ENCODE measurements around the gene CDK19.

DNA sequence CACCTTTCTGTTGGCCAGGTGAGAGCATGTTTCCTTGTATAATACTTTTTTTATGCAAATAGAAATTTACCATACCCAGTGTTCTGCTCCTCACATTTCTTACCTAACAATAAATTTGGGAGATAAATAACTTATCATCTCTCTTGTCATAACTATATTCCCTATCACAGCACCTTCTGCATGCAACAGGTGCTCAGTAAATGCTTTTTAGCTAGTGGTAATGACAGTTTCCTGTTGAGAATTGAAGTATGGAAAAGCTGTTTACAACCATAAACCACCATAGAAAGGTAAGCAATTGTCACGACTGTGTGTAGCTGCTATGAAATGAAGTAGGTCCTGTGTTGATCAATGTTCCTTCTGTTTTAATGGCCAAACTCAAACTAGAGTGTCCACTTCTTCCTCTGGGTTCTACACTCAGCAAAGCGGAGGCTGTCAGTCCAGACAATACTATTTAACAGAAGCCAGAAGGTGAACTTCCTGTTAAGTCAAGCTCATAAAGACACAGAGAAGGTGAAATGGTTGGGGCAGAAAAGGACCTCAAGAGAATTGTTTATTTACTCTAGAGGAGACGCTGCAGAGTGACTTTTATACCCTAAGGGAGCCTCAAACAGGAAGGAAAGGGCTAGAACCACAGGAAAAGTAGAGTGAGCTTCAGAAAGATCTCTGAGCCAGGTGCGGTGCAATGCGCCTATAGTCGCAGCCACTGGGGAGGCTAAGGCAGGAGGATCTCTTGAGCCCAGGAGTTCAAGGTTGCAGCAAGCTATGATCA is 254.8 kb downstream of the CDK19 start:
- no peak for TF ChIP-seq EP300 (IDR thresholded peaks at IDR 0.05; ENCODE audit: low read depth in 2 of 2, low read length in 2 of 2)
- no peak for TF ChIP-seq EP300 (CRISPR knock-in tag; IDR thresholded peaks at IDR 0.05; ENCODE audit: borderline replicate concordance)
- TF ChIP-seq HDAC2 (CRISPR knock-in tag; IDR thresholded peaks at IDR 0.05): no peak
- TF ChIP-seq, protein P1, sequence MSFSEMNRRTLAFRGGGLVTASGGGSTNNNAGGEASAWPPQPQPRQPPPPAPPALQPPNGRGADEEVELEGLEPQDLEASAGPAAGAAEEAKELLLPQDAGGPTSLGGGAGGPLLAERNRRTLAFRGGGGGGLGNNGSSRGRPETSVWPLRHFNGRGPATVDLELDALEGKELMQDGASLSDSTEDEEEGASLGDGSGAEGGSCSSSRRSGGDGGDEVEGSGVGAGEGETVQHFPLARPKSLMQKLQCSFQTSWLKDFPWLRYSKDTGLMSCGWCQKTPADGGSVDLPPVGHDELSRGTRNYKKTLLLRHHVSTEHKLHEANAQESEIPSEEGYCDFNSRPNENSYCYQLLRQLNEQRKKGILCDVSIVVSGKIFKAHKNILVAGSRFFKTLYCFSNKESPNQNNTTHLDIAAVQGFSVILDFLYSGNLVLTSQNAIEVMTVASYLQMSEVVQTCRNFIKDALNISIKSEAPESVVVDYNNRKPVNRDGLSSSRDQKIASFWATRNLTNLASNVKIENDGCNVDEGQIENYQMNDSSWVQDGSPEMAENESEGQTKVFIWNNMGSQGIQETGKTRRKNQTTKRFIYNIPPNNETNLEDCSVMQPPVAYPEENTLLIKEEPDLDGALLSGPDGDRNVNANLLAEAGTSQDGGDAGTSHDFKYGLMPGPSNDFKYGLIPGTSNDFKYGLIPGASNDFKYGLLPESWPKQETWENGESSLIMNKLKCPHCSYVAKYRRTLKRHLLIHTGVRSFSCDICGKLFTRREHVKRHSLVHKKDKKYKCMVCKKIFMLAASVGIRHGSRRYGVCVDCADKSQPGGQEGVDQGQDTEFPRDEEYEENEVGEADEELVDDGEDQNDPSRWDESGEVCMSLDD (CRISPR knock-in tag; IDR thresholded peaks at IDR 0.05; ENCODE audit: borderline replicate concordance): no peak
- TF ChIP-seq TBX3 (IDR thresholded peaks at IDR 0.05; ENCODE audit: borderline replicate concordance): no peak
- no peak for TF ChIP-seq NR2C2 (CRISPR knock-in tag; IDR thresholded peaks at IDR 0.05; ENCODE audit: borderline replicate concordance)

Measured in HepG2 (cell line).